Measurements from ENCODE around the gene ARHGEF28. TPM values are rescaled to one million over a fixed set of nuclear protein-coding genes. Genes with fewer than 3 reads are reported as not detected.

Gene ARHGEF28
- polyA plus RNA-seq, 3 donors, result not detected

GRCh38 chr5:73797132-73797510 is 171.1 kb downstream of the ARHGEF28 start:
- DNase-seq, result no peak
- Histone ChIP-seq H3K27me3 (ENCODE audit: control insufficient read depth in 2 of 2, insufficient read depth in 2 of 2, low read length in 2 of 2) (no peaks in the 10 kb centered on the region), H3K27ac (ENCODE audit: low read depth in 1 of 2, low read length in 2 of 2) (no peak overlapping the region), H2AFZ (ENCODE audit: insufficient read depth, low read depth, low read length, poor library complexity, severe bottlenecking) (no peak overlapping the region), H3K36me3 (replicated peaks in 1 of 2; ENCODE audit: control insufficient read depth in 1 of 2, insufficient read depth in 2 of 2, low read length in 2 of 2) (no peaks in the 10 kb centered on the region), H3K4me1 (ENCODE audit: control insufficient read depth in 1 of 2, insufficient read depth in 2 of 2, low read length in 2 of 2) (peaks cover 9 to 15% of the 10 kb centered on the region in 2 donors), H3K4me3 (replicated peaks in 1 of 3; ENCODE audit: low read depth in 2 of 3, low read length in 3 of 3) (no peak overlapping the region), H3K4me2 (replicated peaks; ENCODE audit: extremely low read depth, low read length, poor library complexity, severe bottlenecking) (no peak overlapping the region), H3K79me2 (ENCODE audit: insufficient read depth, low read length) (no peaks in the 10 kb centered on the region), H3K9ac (ENCODE audit: insufficient read depth, low read length, poor library complexity, severe bottlenecking) (no peak overlapping the region), H4K20me1 (ENCODE audit: insufficient read depth, low read length) (no peaks in the 10 kb centered on the region), H3K9me3 (replicated peaks in 1 of 2; ENCODE audit: control insufficient read depth in 1 of 2, insufficient read depth in 1 of 2, low read length in 2 of 2) (no peaks in the 10 kb centered on the region)
- Mint-ChIP-seq H3K27me3 (ENCODE audit: low read depth in 3 of 3) (no peaks in the 10 kb centered on the region), H3K4me3 (no peak overlapping the region), H3K4me1 (peaks cover 20% of the 10 kb centered on the region), H3K27ac (no peak overlapping the region), H3K9me3 (no peaks in the 10 kb centered on the region), H3K36me3 (no peaks in the 10 kb centered on the region)
- 100% methylated on average over 1 of the region's 1 CpG for WGBS (ENCODE audit: insufficient coverage)
- TF ChIP-seq, protein P1, sequence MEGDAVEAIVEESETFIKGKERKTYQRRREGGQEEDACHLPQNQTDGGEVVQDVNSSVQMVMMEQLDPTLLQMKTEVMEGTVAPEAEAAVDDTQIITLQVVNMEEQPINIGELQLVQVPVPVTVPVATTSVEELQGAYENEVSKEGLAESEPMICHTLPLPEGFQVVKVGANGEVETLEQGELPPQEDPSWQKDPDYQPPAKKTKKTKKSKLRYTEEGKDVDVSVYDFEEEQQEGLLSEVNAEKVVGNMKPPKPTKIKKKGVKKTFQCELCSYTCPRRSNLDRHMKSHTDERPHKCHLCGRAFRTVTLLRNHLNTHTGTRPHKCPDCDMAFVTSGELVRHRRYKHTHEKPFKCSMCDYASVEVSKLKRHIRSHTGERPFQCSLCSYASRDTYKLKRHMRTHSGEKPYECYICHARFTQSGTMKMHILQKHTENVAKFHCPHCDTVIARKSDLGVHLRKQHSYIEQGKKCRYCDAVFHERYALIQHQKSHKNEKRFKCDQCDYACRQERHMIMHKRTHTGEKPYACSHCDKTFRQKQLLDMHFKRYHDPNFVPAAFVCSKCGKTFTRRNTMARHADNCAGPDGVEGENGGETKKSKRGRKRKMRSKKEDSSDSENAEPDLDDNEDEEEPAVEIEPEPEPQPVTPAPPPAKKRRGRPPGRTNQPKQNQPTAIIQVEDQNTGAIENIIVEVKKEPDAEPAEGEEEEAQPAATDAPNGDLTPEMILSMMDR (IDR thresholded peaks at IDR 0.05), result no peak
- intact Hi-C loops (cut with micrococcal nuclease), result no loop called here

- no peaks in the 10 kb centered on the region for H4K20me1 ChIP-seq (ENCODE audit: insufficient read depth, low read length)
- H3K36me3 Mint-ChIP-seq, result no peaks in the 10 kb centered on the region
- intact Hi-C loops (cut with micrococcal nuclease), result no loop called here
- no CpG with 5 or more reads among the region's 3 CpGs for WGBS (ENCODE audit: insufficient coverage)
- H3K36me3 ChIP-seq (replicated peaks in 1 of 2; ENCODE audit: control insufficient read depth in 1 of 2, insufficient read depth in 2 of 2, low read length in 2 of 2), result no peaks in the 10 kb centered on the region
- no peaks in the 10 kb centered on the region for H3K27me3 Mint-ChIP-seq (ENCODE audit: low read depth in 3 of 3)
- H3K4me2 ChIP-seq (replicated peaks; ENCODE audit: extremely low read depth, low read length, poor library complexity, severe bottlenecking), result no peak overlapping the region
- H3K9me3 ChIP-seq (replicated peaks in 1 of 2; ENCODE audit: control insufficient read depth in 1 of 2, insufficient read depth in 1 of 2, low read length in 2 of 2), result no peaks in the 10 kb centered on the region
- H2AFZ ChIP-seq (ENCODE audit: insufficient read depth, low read depth, low read length, poor library complexity, severe bottlenecking), result no peak overlapping the region
- H3K9me3 Mint-ChIP-seq, result no peaks in the 10 kb centered on the region
- no peaks in the 10 kb centered on the region for H3K79me2 ChIP-seq (ENCODE audit: insufficient read depth, low read length)
- no peak overlapping the region for H3K27ac ChIP-seq (ENCODE audit: low read depth in 1 of 2, low read length in 2 of 2)
- no peak for DNase-seq
- no peak overlapping the region for H3K4me3 Mint-ChIP-seq
- H3K4me1 ChIP-seq (ENCODE audit: control insufficient read depth in 1 of 2, insufficient read depth in 2 of 2, low read length in 2 of 2), result peaks cover 9 to 15% of the 10 kb centered on the region in 2 donors
- no peak overlapping the region for H3K27ac Mint-ChIP-seq
- H3K4me3 ChIP-seq (replicated peaks in 1 of 3; ENCODE audit: low read depth in 2 of 3, low read length in 3 of 3), result no peak overlapping the region
- TF ChIP-seq, protein P1 (IDR thresholded peaks at IDR 0.05), result no peak
- no peaks in the 10 kb centered on the region for H3K27me3 ChIP-seq (ENCODE audit: control insufficient read depth in 2 of 2, insufficient read depth in 2 of 2, low read length in 2 of 2)
- H3K4me1 Mint-ChIP-seq, result peaks cover 25% of the 10 kb centered on the region
- no peak overlapping the region for H3K9ac ChIP-seq (ENCODE audit: insufficient read depth, low read length, poor library complexity, severe bottlenecking)
Observed at GRCh38 chr5:73799401-73799972, 173.5 kb downstream of the ARHGEF28 start.

Data from CD14-positive monocyte (primary cell).